Endothelial cell of umbilical vein (primary cell): ENCODE measurements around the gene DOP1A. TPM values are rescaled to one million over a fixed set of nuclear protein-coding genes. Genes with fewer than 3 reads are reported as not detected.

Experiments
- BruUV-seq: library from RNA; stranded (reverse); fragments of 400-500 nt; replicated peaks from 2 replicates; lab custom pipeline; 2021; lab: Mats Ljungman, UMichigan
- CTCF ChIA-PET: fragments of 300-600, 350-600 bp; sonication (Branson Sonifier 250); formaldehyde crosslinking; loops from one replicate; lab custom pipeline; 2021; ENCODE audit warnings: antibody characterized with exemption, inconsistent platforms; lab: Charles Lee
- POLR2A ChIA-PET: fragments of 300-600, 350-600 bp; sonication (Branson Sonifier 250); formaldehyde crosslinking; loops from one replicate; lab custom pipeline; 2021; ENCODE audit warnings: antibody characterized with exemption, inconsistent platforms; lab: Charles Lee
- DNase-seq: peaks from one replicate; pipeline ENCODE4 v3.0.0-alpha.2; 2011; ENCODE audit warnings: low read depth, low spot score
- FAIRE-seq: peaks from 2 replicates; lab custom pipeline; 2011; peaks lifted over from hg19 to GRCh38; lab: Jason Lieb, UNC
- H2AFZ ChIP-seq: 2 replicates; pipeline ENCODE4 v1.6.0; 2012; ENCODE audit warnings: low read depth, low read length, control low read depth, inconsistent platforms
- H3K27ac ChIP-seq: 2 replicates; pipeline ENCODE4 v1.5.1; 2011; ENCODE audit warnings: low read depth, mild to moderate bottlenecking, control low read depth, low read length, moderate library complexity; ENCODE audit not compliant: insufficient read depth
- H3K27me3 ChIP-seq, 2 experiments: 2 replicates each; pipeline versions ENCODE4 v1.6.0 to v1.6.1; 2011; ENCODE audit warnings: low read length in 2 of 2, mixed read lengths in 1 of 2; ENCODE audit not compliant: control insufficient read depth in 2 of 2, insufficient read depth in 2 of 2
- H3K36me3 ChIP-seq, 2 experiments: 2 replicates in 1 of 2; 3 replicates in 1 of 2; pipeline ENCODE4 v1.5.1; 2011; ENCODE audit warnings: low read length in 2 of 2, mild to moderate bottlenecking in 1 of 2, moderate library complexity in 1 of 2; ENCODE audit not compliant: control insufficient read depth in 2 of 2, insufficient read depth in 2 of 2; ENCODE audit errors: extremely low read depth in 1 of 2
- H3K4me1 ChIP-seq: 3 replicates; pipeline ENCODE4 v1.5.1; 2011; ENCODE audit warnings: mild to moderate bottlenecking, low read length; ENCODE audit not compliant: control insufficient read depth, insufficient read depth; ENCODE audit errors: extremely low read depth
- H3K4me2 ChIP-seq: 2 replicates; pipeline ENCODE4 v1.6.1; 2011; ENCODE audit warnings: low read length, control low read depth, mixed read lengths; ENCODE audit not compliant: insufficient read depth
- H3K4me3 ChIP-seq, 3 experiments: fragments of 200-600 bp in 1 of 3; sonication (generic), shearing (Covaris generic) in 1 of 3; replicated peaks in 1 of 3; 2 replicates each; pipeline ENCODE4 v1.5.1; 2011 to 2016; ENCODE audit warnings: control low read depth in 3 of 3, low read length in 3 of 3, mild to moderate bottlenecking in 2 of 3, inconsistent platforms in 1 of 3, low read depth in 1 of 3, moderate library complexity in 1 of 3; ENCODE audit not compliant: insufficient read depth in 1 of 3
- H3K79me2 ChIP-seq: 2 replicates; pipeline ENCODE4 v1.6.0; 2012; ENCODE audit warnings: low read length, inconsistent platforms; ENCODE audit not compliant: control insufficient read depth, insufficient read depth
- H3K9ac ChIP-seq: replicated peaks from 2 replicates; pipeline ENCODE3; 2011; ENCODE audit warnings: low read length, control low read depth; ENCODE audit not compliant: insufficient read depth; ENCODE audit errors: extremely low read depth
- H3K9me1 ChIP-seq: replicated peaks from 3 replicates; pipeline ENCODE4 v1.6.0; 2011; ENCODE audit warnings: mild to moderate bottlenecking, low read length; ENCODE audit not compliant: control insufficient read depth, insufficient read depth; ENCODE audit errors: extremely low read depth
- H3K9me3 ChIP-seq: replicated peaks from 2 replicates; pipeline ENCODE4 v1.5.1; 2012; ENCODE audit warnings: low read length, inconsistent platforms; ENCODE audit not compliant: control insufficient read depth, insufficient read depth
- H4K20me1 ChIP-seq: replicated peaks from 2 replicates; pipeline ENCODE3; 2011; ENCODE audit warnings: mild to moderate bottlenecking, low read length; ENCODE audit not compliant: control insufficient read depth, insufficient read depth; ENCODE audit errors: extremely low read depth
- CTCF ChIP-seq, 2 donors: IDR thresholded peaks; 1 replicate in 1 of 2; 2 replicates in 1 of 2; pipeline ENCODE4 v1.5.1; 2011; ENCODE audit warnings: low read length in 2 of 2, mild to moderate bottlenecking in 2 of 2, moderate library complexity in 2 of 2, control low read depth in 1 of 2, inconsistent platforms in 1 of 2, low read depth in 1 of 2; ENCODE audit not compliant: insufficient read depth in 1 of 2; ENCODE audit errors: extremely low read depth in 1 of 2
- EZH2 ChIP-seq: IDR thresholded peaks from 2 replicates; pipeline ENCODE4 v1.6.1; 2012; ENCODE audit warnings: borderline replicate concordance, low read depth, mild to moderate bottlenecking, moderate library complexity, low read length, inconsistent platforms; ENCODE audit not compliant: severe bottlenecking
- FOS ChIP-seq: IDR thresholded peaks from 2 replicates; pipeline ENCODE4 v1.6.1; 2011; ENCODE audit warnings: mild to moderate bottlenecking, low read length, moderate library complexity, borderline replicate concordance; ENCODE audit not compliant: insufficient read depth
- GATA2 ChIP-seq: IDR thresholded peaks from 2 replicates; pipeline ENCODE4 v1.7.0; 2011; ENCODE audit warnings: low read depth, mild to moderate bottlenecking, moderate library complexity, mixed read lengths, low read length; ENCODE audit not compliant: insufficient read length, insufficient read depth
- JUN ChIP-seq: IDR thresholded peaks from 2 replicates; pipeline ENCODE4 v1.6.1; 2011; ENCODE audit warnings: borderline replicate concordance, low read depth; ENCODE audit not compliant: insufficient read length, insufficient read depth
- MAX ChIP-seq: IDR thresholded peaks from 2 replicates; pipeline ENCODE4 v1.6.1; 2011; ENCODE audit not compliant: insufficient read depth, insufficient read length
- MYC ChIP-seq: IDR thresholded peaks from one replicate; pipeline ENCODE4 v1.6.1; 2011; ENCODE audit warnings: mild to moderate bottlenecking, low read depth, low read length
- POLR2A ChIP-seq: IDR thresholded peaks from 2 replicates; pipeline ENCODE4 v1.6.1; 2012; ENCODE audit warnings: low read depth, mild to moderate bottlenecking, control low read depth, low read length
- POLR2AphosphoS5 ChIP-seq: IDR thresholded peaks from 2 replicates; pipeline ENCODE4 v1.6.1; 2012; ENCODE audit warnings: low read depth, mild to moderate bottlenecking, control low read depth, low read length, moderate library complexity; ENCODE audit not compliant: insufficient read depth
- dilution Hi-C: fragments of 300-500 bp; cut with MboI; formaldehyde crosslinking; loops from one replicate; pipeline ENCODE4 v1.15.0; 2019; ENCODE audit warnings: low sequenced_read_pairs; ENCODE audit not compliant: extremely low pct_ligation_motif_present
- intact Hi-C: fragments of 100-400 bp; cut with micrococcal nuclease; formaldehyde crosslinking; loops from one replicate; pipeline ENCODE4 v1.10.0; 2022
- polyA plus RNA-seq, 4 experiments: library from polyadenylated mRNA; depleted of rRNA in 3 of 4; stranded (reverse) in 3 of 4; unstranded in 1 of 4; fragments of >200 nt; gene quantifications; 2 replicates each; pipeline versions ENCODE4 v1.2.1 to v1.2.3, GENCODE V29; 2011 to 2012; ENCODE audit warnings: missing spikeins in 1 of 4
- total RNA-seq: library from RNA; stranded (reverse); gene quantifications from 2 replicates; pipeline ENCODE4 v1.2.3, GENCODE V29; 2021

DOP1A gene
- total and polyA plus RNA-seq, 2 donors (not counting 3 experiments of a cell fraction or from before 2014, with no cell fraction given), result 6.3 to 12.3 TPM

GRCh38 chr6:83069633-83070032 lies 2.2 kb downstream of the DOP1A start:
- H3K9me1 ChIP-seq, result no peaks in the 10 kb centered on the region
- CTCF ChIA-PET, result interaction anchor here (1.4 to 9.7 kb wide), 3 partner anchors 149 to 445 kb away, joined by 4 to 431 read pairs (median 6); partner anchors contain the start of gene PRSS35
- no peaks in the 10 kb centered on the region for H4K20me1 ChIP-seq
- H3K27me3 ChIP-seq, result no peaks in the 10 kb centered on the region
- POLR2A ChIA-PET, result no interaction called here
- H3K27ac ChIP-seq, result no peak overlapping the region
- H3K4me1 ChIP-seq, result peaks cover 26% of the 10 kb centered on the region
- TF ChIP-seq FOS (no peak), MAX (no peak), MYC (no peak)
- peaks cover 3% of the 10 kb centered on the region for H3K79me2 ChIP-seq
- no peak overlapping the region for H2AFZ ChIP-seq
- no peaks in the 10 kb centered on the region for H3K9me3 ChIP-seq
- H3K4me3 ChIP-seq, result no peak overlapping the region
- no peak overlapping the region for H3K4me2 ChIP-seq
- intact Hi-C loops (loop anchor here (5.0 kb wide), 3 partner anchors 338 to 468 kb away; partner anchors contain the start of gene ME1), dilution Hi-C loops (no loop called here)
- BruUV-seq, result no TSS peak
- FAIRE-seq, result no peak
- DNase-seq, result no peak
- no peaks in the 10 kb centered on the region for H3K36me3 ChIP-seq
- H3K9ac ChIP-seq, result no peak overlapping the region

DNA sequence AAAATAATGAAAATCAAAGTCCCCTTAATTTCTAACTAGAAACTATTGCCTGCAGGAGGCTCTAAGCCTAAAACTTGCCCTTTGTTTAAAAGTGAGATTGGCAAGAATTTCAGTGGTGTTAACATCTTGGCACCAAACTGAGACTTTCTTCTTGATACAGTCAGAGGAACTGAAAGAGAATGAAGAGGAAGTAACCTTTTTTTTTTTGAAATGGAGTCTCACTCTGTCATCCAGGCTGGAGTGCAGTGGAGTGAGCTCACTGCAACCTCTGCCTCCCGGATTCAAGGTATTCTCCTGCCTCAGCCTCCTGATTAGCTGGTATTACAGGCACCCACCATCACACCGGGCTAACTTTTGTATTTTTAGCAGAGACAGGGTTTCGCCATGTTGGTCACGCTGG lies 3.6 kb downstream of the DOP1A start:
- DNase-seq, result peak; percentile 72
- peaks cover 3% of the 10 kb centered on the region for H3K79me2 ChIP-seq
- H3K36me3 ChIP-seq, result no peaks in the 10 kb centered on the region
- intact Hi-C loops, result loop anchor here (5.0 kb wide), 1 partner anchor 336 kb away; no protein-coding TSS in a partner anchor
- no peaks in the 10 kb centered on the region for H3K27me3 ChIP-seq
- H3K4me2 ChIP-seq, result peak overlapping the region; percentile 85
- no TSS peak for BruUV-seq
- no peaks in the 10 kb centered on the region for H3K9me3 ChIP-seq
- CTCF ChIA-PET, result interaction anchor here (9.7 kb wide), 1 partner anchor 147 kb away, joined by 431 read pairs; no protein-coding TSS in a partner anchor
- peak overlapping the region; percentile 79 for H2AFZ ChIP-seq
- H3K4me3 ChIP-seq, result peak overlapping the region in 1 of 3 experiments; percentile 49
- POLR2A ChIA-PET, result no interaction called here
- H3K4me1 ChIP-seq, result peaks cover 20% of the 10 kb centered on the region
- peak overlapping the region; percentile 69 for H3K9ac ChIP-seq
- peak; percentile 40 for FAIRE-seq
- no peaks in the 10 kb centered on the region for H4K20me1 ChIP-seq
- H3K9me1 ChIP-seq, result no peaks in the 10 kb centered on the region
- dilution Hi-C loops, result no loop called here
- peak overlapping the region; percentile 48 for H3K27ac ChIP-seq
- no peak for TF ChIP-seq POLR2AphosphoS5
- TF ChIP-seq MYC, result no peak
- no peak for TF ChIP-seq POLR2A
- no peak for TF ChIP-seq FOS
- no peak for TF ChIP-seq EZH2
- TF ChIP-seq MAX, result no peak
- no peak for TF ChIP-seq JUN
- TF ChIP-seq CTCF (IDR thresholded peaks at IDR 0.05; ENCODE audit: extremely low read depth in 1 of 2, insufficient read depth in 1 of 2, low read depth in 1 of 2, low read length in 2 of 2), result no peak
- TF ChIP-seq GATA2, result no peak
